WERI-Rb-1 (cell line): ENCODE data around the gene PTPN3.

ENCODE experiments used
- DNase-seq: peaks from one replicate; pipeline ENCODE4 v3.0.0-alpha.2; 2020
- H3K27ac ChIP-seq: fragments of 250-450 bp; sonication (Bioruptor Pico); 2 replicates; pipeline ENCODE4 v1.5.1; 2020; ENCODE audit warnings: mild to moderate bottlenecking, moderate library complexity
- H3K27me3 ChIP-seq: fragments of 250-450 bp; sonication (Bioruptor Pico); 2 replicates; pipeline ENCODE4 v1.5.1; 2021; ENCODE audit warnings: mild to moderate bottlenecking, low read depth, moderate library complexity; ENCODE audit not compliant: insufficient read depth, severe bottlenecking
- H3K36me3 ChIP-seq: fragments of 250-450 bp; sonication (Bioruptor Pico); 2 replicates; pipeline ENCODE4 v1.5.1; 2020; ENCODE audit warnings: mild to moderate bottlenecking, moderate library complexity
- H3K4me3 ChIP-seq: 2 replicates; pipeline ENCODE4 v1.5.1; 2011; ENCODE audit warnings: low read depth, mild to moderate bottlenecking, control low read depth, low read length
- H3K9me3 ChIP-seq: fragments of 250-450 bp; sonication (Bioruptor Pico); 2 replicates; pipeline ENCODE4 v1.5.1; 2021; ENCODE audit warnings: mild to moderate bottlenecking, moderate library complexity; ENCODE audit not compliant: severe bottlenecking
- TF ChIP-seq, protein P1 (sequence below): IDR thresholded peaks from 2 replicates; pipeline ENCODE4 v1.5.1; 2011; ENCODE audit warnings: low read depth, mild to moderate bottlenecking, control low read depth, inconsistent platforms, low read length

Gene PTPN3

DNA sequence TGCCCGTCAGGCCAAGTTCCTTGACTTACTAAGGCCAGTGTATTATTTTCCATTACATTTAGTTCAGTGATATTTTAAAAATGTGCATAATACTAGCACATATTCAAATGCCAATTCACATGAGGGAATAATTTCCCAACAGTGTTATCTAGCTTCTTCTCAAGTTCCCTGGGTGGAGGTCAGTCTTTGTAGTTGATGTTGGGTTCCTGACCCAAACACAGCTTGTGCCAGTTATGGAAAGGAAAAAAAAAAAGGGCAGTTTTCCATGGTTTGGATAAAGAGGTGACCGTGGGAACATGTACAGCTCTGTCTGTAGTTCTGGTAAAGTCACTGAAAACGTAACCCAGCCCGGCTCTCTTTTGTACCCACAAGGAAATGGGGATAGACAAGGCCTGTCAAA, 11.5 kb upstream of the PTPN3 start:
- Histone ChIP-seq H3K4me3 (no peak overlapping the region), H3K27me3 (peaks cover 52% of the 10 kb centered on the region), H3K27ac (no peak overlapping the region), H3K9me3 (peaks cover 7% of the 10 kb centered on the region), H3K36me3 (no peaks in the 10 kb centered on the region)
- TF ChIP-seq, protein P1, sequence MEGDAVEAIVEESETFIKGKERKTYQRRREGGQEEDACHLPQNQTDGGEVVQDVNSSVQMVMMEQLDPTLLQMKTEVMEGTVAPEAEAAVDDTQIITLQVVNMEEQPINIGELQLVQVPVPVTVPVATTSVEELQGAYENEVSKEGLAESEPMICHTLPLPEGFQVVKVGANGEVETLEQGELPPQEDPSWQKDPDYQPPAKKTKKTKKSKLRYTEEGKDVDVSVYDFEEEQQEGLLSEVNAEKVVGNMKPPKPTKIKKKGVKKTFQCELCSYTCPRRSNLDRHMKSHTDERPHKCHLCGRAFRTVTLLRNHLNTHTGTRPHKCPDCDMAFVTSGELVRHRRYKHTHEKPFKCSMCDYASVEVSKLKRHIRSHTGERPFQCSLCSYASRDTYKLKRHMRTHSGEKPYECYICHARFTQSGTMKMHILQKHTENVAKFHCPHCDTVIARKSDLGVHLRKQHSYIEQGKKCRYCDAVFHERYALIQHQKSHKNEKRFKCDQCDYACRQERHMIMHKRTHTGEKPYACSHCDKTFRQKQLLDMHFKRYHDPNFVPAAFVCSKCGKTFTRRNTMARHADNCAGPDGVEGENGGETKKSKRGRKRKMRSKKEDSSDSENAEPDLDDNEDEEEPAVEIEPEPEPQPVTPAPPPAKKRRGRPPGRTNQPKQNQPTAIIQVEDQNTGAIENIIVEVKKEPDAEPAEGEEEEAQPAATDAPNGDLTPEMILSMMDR = no peak
- DNase-seq = no peak

DNA sequence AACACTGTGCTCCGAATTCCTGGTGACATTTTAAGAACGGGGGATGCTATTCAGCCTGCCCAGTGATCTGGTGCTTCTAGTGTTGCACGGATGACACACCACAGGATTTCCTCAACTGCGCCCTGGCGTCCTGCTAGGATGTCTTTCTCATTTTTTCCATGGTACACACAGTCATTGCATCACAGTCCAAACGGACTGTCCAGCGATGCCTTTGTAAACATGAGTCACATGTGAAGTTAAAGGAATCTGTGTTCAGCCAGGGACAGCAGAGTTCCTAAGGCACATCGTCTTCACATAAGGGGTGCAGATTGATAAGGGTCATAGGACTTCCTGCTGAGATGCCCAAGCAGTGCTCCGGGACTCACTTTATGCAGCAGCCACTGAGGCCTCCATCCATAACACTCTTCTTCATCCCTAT, 9.3 kb upstream of the PTPN3 start:
- Histone ChIP-seq H3K9me3 (no peaks in the 10 kb centered on the region), H3K27me3 (peaks cover 60% of the 10 kb centered on the region), H3K4me3 (no peak overlapping the region), H3K36me3 (no peaks in the 10 kb centered on the region), H3K27ac (no peak overlapping the region)
- no peak for DNase-seq
- TF ChIP-seq, protein P1 = no peak

DNA sequence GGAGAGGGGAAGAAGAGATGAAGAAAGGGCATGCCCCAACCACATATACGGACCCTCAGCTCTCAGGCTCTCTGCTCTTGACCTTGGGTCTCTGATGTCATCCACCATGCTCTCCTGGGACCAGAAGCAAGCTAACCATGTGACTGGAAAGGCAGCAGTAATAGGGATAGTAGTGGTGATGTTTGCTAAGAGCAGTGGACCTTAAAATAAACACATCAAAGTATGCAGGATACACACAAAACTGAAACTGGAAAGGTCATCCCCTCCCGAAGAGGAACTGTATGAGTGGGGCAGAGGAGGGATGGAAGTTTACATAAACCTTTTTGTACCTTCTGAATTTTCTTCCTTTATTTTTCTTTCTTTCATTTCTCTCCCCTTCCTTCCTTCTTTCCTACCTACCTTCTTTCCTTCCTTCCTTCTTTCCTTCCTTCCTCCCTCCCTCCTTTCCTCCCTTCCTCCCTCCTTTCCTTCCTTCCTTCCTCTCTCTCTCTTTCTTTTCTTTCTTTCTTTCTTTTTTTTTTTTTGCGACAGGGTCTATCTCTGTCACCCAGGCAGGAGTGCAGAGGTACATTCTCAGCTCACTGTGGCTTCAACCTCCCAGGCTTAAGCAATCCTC, 8.1 kb upstream of the PTPN3 start:
- Histone ChIP-seq H3K27ac (no peak overlapping the region), H3K9me3 (no peaks in the 10 kb centered on the region), H3K27me3 (peaks cover 64% of the 10 kb centered on the region), H3K36me3 (no peaks in the 10 kb centered on the region), H3K4me3 (no peak overlapping the region)
- TF ChIP-seq, protein P1 = no peak
- no peak for DNase-seq

DNA sequence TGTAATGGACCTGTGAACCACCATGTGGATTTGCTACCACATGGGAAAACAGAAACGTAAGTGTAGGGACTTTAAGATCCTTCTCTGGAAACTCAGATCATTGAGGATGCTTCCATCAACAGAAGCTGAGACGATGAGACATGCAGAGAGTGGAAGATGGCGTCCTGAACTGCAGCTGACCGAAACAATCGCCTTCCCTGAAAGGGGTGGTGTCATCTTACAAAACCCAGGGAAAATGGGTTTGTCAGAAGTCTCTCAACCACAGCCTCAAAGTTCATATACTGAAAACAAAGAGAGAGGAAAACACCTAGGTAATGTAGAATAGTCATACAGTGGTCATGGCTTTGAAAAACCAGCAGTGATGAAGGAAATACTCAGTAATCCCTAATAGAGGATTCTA, 6.6 kb upstream of the PTPN3 start:
- no peak for DNase-seq
- peaks cover 73% of the 10 kb centered on the region for H3K27me3 ChIP-seq

DNA sequence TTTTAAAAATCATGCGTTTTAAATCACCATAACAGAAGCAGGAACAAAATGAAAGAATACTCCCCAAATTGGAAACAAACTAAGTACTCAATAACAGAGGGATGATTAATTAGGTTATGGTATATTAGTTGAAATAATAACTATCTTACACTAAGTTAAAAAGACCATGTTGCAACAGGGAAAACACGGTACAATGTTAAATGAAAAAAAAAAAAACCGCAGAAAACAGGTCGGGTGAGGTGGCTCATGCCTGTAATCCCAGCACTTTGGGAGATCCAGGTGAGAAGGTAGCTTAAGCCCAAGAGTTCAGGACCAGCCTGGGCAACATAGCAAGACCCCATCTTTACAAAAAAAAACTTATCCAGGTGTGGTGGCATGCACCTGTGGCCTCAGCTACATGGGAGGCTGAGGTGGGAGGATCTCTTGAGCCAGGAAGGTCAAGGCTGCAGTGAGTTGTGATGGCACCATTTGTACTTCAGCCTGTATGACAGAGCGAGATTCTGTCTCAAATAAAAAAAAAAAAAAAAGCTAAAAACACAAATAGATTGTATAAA, 2.4 kb upstream of the PTPN3 start:
- DNase-seq = no peak
- Histone ChIP-seq H3K4me3 (no peak overlapping the region), H3K36me3 (no peaks in the 10 kb centered on the region), H3K27ac (no peak overlapping the region), H3K9me3 (no peaks in the 10 kb centered on the region), H3K27me3 (peaks cover 83% of the 10 kb centered on the region)
- TF ChIP-seq, protein P1 = no peak

More for the DNA sequence above, 6.6 kb upstream of the PTPN3 start:
- Histone ChIP-seq H3K4me3 (no peak overlapping the region), H3K9me3 (no peaks in the 10 kb centered on the region), H3K27ac (no peak overlapping the region), H3K36me3 (no peaks in the 10 kb centered on the region)
- TF ChIP-seq, protein P1 = no peak
